GM19468 (cell line): Measurements from ENCODE around the gene LRRC32.

Experiments used
- ATAC-seq: cut with Tn5 transposase; IDR thresholded peaks from one replicate; pipeline ENCODE4 v1.9.1; 2021; ENCODE audit warnings: mild to moderate bottlenecking, moderate library complexity, moderate number of reproducible peaks; ENCODE audit not compliant: unreplicated experiment; ENCODE audit errors: extremely low read depth

Gene LRRC32

GRCh38 chr11:76670485-76671236 is at the start of gene LRRC32:
Gene LRRC32 (minus strand): TSS chr11:76670747. CDS start chr11:76665954, 4,793 bp downstream.
- no peak for ATAC-seq

GRCh38 chr11:76719686-76720085 is 49.1 kb upstream of the LRRC32 start:
- no peak for ATAC-seq

GRCh38 chr11:76719281-76719680 is 48.7 kb upstream of the LRRC32 start:
- no peak for ATAC-seq

- ATAC-seq: no peak
These were observed 47.3 kb upstream of the LRRC32 start for GRCh38 chr11:76717816-76718215.

- ATAC-seq: no peak
These were observed 46.8 kb upstream of the LRRC32 start for GRCh38 chr11:76717369-76717768.

GRCh38 chr11:76716268-76716667 is 45.7 kb upstream of the LRRC32 start:
- no peak for ATAC-seq

GRCh38 chr11:76714493-76714892 is 43.9 kb upstream of the LRRC32 start:
- no peak for ATAC-seq

GRCh38 chr11:76713499-76713898 is 43.0 kb upstream of the LRRC32 start:
- ATAC-seq: no peak

GRCh38 chr11:76712125-76712524 is 41.6 kb upstream of the LRRC32 start:
- no peak for ATAC-seq

- ATAC-seq: no peak
These were observed 39.2 kb upstream of the LRRC32 start for GRCh38 chr11:76709756-76710155.

- ATAC-seq: no peak
These were observed 38.6 kb upstream of the LRRC32 start for GRCh38 chr11:76708972-76709660.

- no peak for ATAC-seq
These were observed 36.8 kb upstream of the LRRC32 start for GRCh38 chr11:76707293-76707825.

- ATAC-seq: no peak
These were observed 36.1 kb upstream of the LRRC32 start for GRCh38 chr11:76706667-76707066.

GRCh38 chr11:76705826-76706225 is 35.3 kb upstream of the LRRC32 start:
- no peak for ATAC-seq

- ATAC-seq: no peak
These were observed 33.8 kb upstream of the LRRC32 start for GRCh38 chr11:76704171-76704948.

- ATAC-seq: no peak
These were observed 33.2 kb upstream of the LRRC32 start for GRCh38 chr11:76703707-76704106.

- ATAC-seq: no peak
These were observed 32.0 kb upstream of the LRRC32 start for GRCh38 chr11:76702336-76703128.

- no peak for ATAC-seq
These were observed 30.9 kb upstream of the LRRC32 start for GRCh38 chr11:76701294-76702040.
